Sigmoid colon (tissue), 7 donors: Measurements from ENCODE around the gene GIMAP5. TPM values are rescaled to one million over a fixed set of nuclear protein-coding genes. Genes with fewer than 3 reads are reported as not detected.

Experiments
- DNase-seq: peaks from one replicate; pipeline ENCODE4 v3.0.0-alpha.2; 2019
- H3K27ac ChIP-seq, 4 donors: fragments of 200-600 bp; sonication (generic); one replicate each; pipeline ENCODE4 v1.5.1; 2016 to 2019; ENCODE audit warnings: mild to moderate bottlenecking in 1 of 4
- H3K27me3 ChIP-seq, 3 donors: fragments of 200-600 bp; sonication (generic); one replicate each; pipeline ENCODE4 v1.5.1; 2019; ENCODE audit warnings: mild to moderate bottlenecking in 1 of 3
- H3K36me3 ChIP-seq, 4 donors: fragments of 200-600 bp; sonication (generic); one replicate each; pipeline ENCODE4 v1.5.1; 2016 to 2019
- H3K4me1 ChIP-seq, 4 donors: fragments of 200-600 bp; sonication (generic); one replicate each; pipeline ENCODE4 v1.5.1; 2017 to 2019
- H3K4me3 ChIP-seq, 4 donors: fragments of 200-600 bp; sonication (generic); one replicate each; pipeline ENCODE4 v1.5.1; 2017 to 2019; ENCODE audit warnings: mild to moderate bottlenecking in 2 of 4, moderate library complexity in 1 of 4
- H3K9me3 ChIP-seq, 4 donors: fragments of 200-600 bp in 3 of 4; sonication (generic) in 3 of 4; one replicate each; pipeline versions ENCODE4 v1.5.1 to v1.6.1; 2013 to 2019
- EP300 ChIP-seq, 4 donors: sonication (generic); formaldehyde crosslinking; IDR thresholded peaks; one replicate each; pipeline ENCODE4 v1.6.1; 2017; ENCODE audit warnings: antibody characterized with exemption in 4 of 4
- POLR2A ChIP-seq, 2 donors: fragments of 450-650 bp; IDR thresholded peaks; one replicate each; pipeline ENCODE4 v1.6.1; 2016; ENCODE audit warnings: antibody characterized with exemption in 2 of 2, mild to moderate bottlenecking in 2 of 2, moderate library complexity in 2 of 2
- POLR2AphosphoS5 ChIP-seq, 4 donors: sonication (generic); formaldehyde crosslinking; IDR thresholded peaks; one replicate each; pipeline ENCODE4 v1.6.1; 2017; ENCODE audit warnings: antibody characterized with exemption in 4 of 4
- WGBS, 2 donors: extraction: QIAGEN DNeasy Blood & Tissue Kit; methylation state at CpG; one replicate each; pipeline ENCODE4 v1.1.7; 2013; 5-methylcytosine and 5-hydroxymethylcytosine counted together
- intact Hi-C: fragments of 100-400 bp; cut with DNase I; formaldehyde crosslinking; loops from one replicate; pipeline ENCODE4 v1.15.1; 2023
- polyA plus RNA-seq, 3 donors: library from polyadenylated mRNA; stranded (reverse); fragments of 200-250 nt; gene quantifications; one replicate each; pipeline ENCODE4 v1.2.3, GENCODE V29; 2013
- total RNA-seq, 4 donors: library from RNA; depleted of rRNA; stranded (reverse); fragments of >200 nt; gene quantifications; one replicate each; pipeline ENCODE4 v1.1.0, GENCODE V29; 2016
- TF ChIP-seq, protein P1 (sequence below), 4 experiments: fragments of 450-650 bp in 3 of 4; fragments of 200-600 bp in 1 of 4; IDR thresholded peaks; one replicate each; pipeline ENCODE4 v1.5.1; 2016 to 2019; ENCODE audit warnings: antibody characterized with exemption in 4 of 4, mild to moderate bottlenecking in 3 of 4, moderate library complexity in 2 of 4
- donor health status: healthy with polysubstance abuse.
- donor health status: Bipolar disorder and iron deficiency.
- donor health status: healthy.

GIMAP5 gene
- total and polyA plus RNA-seq, 7 donors = 7.9 to 39.4 (median 17.7) TPM

DNA sequence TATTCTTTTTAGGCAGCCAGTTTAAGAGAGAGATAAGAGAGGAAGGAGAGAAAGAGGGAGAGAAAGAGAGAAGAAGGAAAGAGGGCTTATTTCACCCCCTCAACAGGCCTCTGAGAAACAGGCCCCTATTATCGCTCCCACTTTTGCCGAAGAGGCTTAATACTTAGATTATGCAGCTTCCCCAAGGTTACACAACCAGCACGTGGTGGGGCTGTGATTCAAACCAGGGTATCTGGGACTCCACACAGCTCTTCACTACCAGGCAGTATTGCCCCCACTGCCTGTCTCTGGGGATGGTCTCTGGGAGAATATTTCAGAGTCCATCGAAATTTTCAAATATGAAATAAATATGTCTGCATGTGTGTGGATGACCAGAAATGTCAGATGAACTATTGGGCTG, 17.8 kb upstream of the GIMAP5 start:
- no peaks in the 10 kb centered on the region for H3K27me3 ChIP-seq
- DNase-seq = no peak
- intact Hi-C loops = no loop called here
- H3K4me3 ChIP-seq = no peak overlapping the region
- no peaks in the 10 kb centered on the region for H3K4me1 ChIP-seq
- 80 to 83% methylated on average over 4 of the region's 4 CpGs for WGBS, 2 donors
- no peaks in the 10 kb centered on the region for H3K9me3 ChIP-seq
- TF ChIP-seq EP300 (IDR thresholded peaks at IDR 0.05) (no peak), POLR2AphosphoS5 (IDR thresholded peaks at IDR 0.05) (no peak), POLR2A (IDR thresholded peaks at IDR 0.05) (no peak)
- TF ChIP-seq, protein P1, sequence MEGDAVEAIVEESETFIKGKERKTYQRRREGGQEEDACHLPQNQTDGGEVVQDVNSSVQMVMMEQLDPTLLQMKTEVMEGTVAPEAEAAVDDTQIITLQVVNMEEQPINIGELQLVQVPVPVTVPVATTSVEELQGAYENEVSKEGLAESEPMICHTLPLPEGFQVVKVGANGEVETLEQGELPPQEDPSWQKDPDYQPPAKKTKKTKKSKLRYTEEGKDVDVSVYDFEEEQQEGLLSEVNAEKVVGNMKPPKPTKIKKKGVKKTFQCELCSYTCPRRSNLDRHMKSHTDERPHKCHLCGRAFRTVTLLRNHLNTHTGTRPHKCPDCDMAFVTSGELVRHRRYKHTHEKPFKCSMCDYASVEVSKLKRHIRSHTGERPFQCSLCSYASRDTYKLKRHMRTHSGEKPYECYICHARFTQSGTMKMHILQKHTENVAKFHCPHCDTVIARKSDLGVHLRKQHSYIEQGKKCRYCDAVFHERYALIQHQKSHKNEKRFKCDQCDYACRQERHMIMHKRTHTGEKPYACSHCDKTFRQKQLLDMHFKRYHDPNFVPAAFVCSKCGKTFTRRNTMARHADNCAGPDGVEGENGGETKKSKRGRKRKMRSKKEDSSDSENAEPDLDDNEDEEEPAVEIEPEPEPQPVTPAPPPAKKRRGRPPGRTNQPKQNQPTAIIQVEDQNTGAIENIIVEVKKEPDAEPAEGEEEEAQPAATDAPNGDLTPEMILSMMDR (IDR thresholded peaks at IDR 0.05) = no peak
- H3K36me3 ChIP-seq = no peaks in the 10 kb centered on the region
- H3K27ac ChIP-seq = no peak overlapping the region

DNA sequence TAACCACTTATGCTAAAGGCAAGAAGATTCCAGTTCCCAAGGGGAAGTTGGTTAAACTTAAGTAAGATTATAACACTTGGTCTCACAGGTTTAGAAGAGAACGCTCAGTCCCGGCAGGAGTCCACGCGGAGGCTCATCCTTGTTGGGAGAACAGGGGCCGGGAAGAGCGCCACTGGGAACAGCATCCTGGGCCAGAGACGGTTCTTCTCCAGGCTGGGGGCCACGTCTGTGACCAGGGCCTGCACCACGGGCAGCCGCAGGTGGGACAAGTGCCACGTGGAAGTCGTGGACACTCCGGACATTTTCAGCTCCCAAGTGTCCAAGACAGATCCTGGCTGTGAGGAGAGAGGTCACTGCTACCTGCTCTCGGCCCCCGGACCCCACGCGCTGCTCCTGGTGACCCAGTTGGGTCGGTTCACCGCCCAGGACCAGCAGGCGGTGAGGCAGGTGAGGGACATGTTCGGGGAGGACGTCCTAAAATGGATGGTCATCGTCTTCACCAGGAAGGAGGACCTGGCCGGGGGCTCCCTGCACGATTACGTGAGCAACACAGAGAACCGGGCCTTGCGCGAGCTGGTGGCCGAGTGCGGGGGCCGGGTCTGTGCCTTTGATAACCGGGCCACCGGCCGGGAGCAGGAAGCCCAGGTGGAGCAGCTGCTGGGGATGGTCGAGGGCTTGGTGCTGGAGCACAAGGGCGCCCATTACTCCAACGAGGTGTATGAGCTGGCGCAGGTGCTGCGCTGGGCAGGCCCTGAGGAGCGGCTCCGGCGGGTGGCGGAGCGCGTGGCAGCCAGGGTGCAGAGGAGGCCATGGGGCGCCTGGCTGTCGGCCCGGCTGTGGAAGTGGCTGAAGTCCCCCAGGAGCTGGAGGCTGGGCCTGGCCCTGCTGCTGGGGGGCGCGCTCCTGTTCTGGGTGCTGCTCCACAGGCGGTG, 17.0 kb upstream of the GIMAP5 start:
- Histone ChIP-seq H3K27ac (no peak overlapping the region), H3K36me3 (no peaks in the 10 kb centered on the region), H3K4me3 (no peak overlapping the region), H3K9me3 (no peaks in the 10 kb centered on the region), H3K27me3 (no peaks in the 10 kb centered on the region), H3K4me1 (no peaks in the 10 kb centered on the region)
- WGBS, 2 donors = 96% methylated on average over 52 of the region's 52 CpGs
- TF ChIP-seq EP300 (IDR thresholded peaks at IDR 0.05) = no peak
- TF ChIP-seq, protein P1 (IDR thresholded peaks at IDR 0.05) = no peak
- no peak for DNase-seq
- intact Hi-C loops = no loop called here

DNA sequence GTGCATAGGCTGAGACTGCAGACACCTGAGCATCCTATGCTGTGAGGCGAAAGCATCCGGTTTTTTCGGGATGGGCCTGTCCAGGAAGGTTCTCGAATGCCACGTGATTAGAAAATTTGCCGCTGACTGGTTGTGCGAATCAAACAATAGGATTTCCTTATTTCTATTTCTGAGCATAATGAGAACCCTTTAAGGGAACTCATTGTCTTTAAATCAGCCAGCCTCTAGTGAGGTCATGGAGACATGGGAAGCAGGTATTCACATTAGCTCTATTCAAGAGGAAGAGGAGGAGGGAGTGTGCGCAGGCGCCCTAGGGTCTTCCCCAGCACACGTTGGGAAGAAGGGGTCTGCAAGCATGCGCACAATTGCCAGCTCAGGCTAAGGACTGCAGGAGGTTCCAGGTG, 15.2 kb upstream of the GIMAP5 start:
- Histone ChIP-seq H3K27ac (peak overlapping the region in 1 of 4 donors; percentile 59), H3K4me3 (no peak overlapping the region)
- WGBS, 2 donors = 88% methylated on average over 11 of the region's 11 CpGs

DNA sequence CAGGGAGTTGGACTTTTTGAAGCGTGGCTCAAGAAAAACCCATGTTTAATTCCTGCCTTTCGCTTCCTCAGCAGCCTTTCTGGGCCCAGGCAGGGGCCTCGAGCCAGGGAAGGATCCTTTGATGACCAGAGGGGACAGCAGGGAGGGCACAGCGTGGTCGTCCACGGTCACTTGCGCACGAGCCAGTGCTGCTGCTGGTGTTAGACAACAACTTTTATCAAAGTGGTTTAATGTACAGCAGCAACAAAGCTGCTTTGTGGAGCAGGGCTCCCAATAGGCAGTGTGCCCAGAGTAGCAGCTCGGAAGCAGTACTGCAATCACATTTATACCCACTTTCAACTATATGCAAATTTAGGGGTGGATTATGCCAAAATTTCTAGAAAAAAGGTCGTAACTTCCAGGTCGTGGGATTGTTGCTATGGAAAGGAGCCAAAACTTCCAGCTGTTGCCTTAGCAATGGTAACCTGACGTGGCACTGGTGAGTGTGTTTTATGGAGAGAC, 14.7 kb upstream of the GIMAP5 start:
- H3K27me3 ChIP-seq = no peaks in the 10 kb centered on the region
- WGBS, 2 donors = 35 to 66% methylated on average over 12 of the region's 12 CpGs
- H3K4me3 ChIP-seq = no peak overlapping the region
- TF ChIP-seq, protein P1 (IDR thresholded peaks at IDR 0.05) = no peak
- TF ChIP-seq EP300 (IDR thresholded peaks at IDR 0.05) (no peak), POLR2AphosphoS5 (IDR thresholded peaks at IDR 0.05) (no peak), POLR2A (IDR thresholded peaks at IDR 0.05) (no peak)
- H3K36me3 ChIP-seq = no peaks in the 10 kb centered on the region
- no peak for DNase-seq
- peaks cover 0 to 5% (median 1%) of the 10 kb centered on the region in 4 donors for H3K9me3 ChIP-seq
- H3K27ac ChIP-seq = peak overlapping the region in 1 of 4 donors; percentile 59
- no peaks in the 10 kb centered on the region for H3K4me1 ChIP-seq
- intact Hi-C loops = no loop called here

More for the DNA sequence above, 15.2 kb upstream of the GIMAP5 start:
- Histone ChIP-seq H3K4me1 (no peaks in the 10 kb centered on the region), H3K9me3 (peaks cover 0 to 5% (median 0%) of the 10 kb centered on the region in 4 donors), H3K36me3 (no peaks in the 10 kb centered on the region), H3K27me3 (no peaks in the 10 kb centered on the region)
- intact Hi-C loops = no loop called here
- no peak for DNase-seq
- no peak for TF ChIP-seq POLR2A (IDR thresholded peaks at IDR 0.05)
- peak in 1 of 4 donors; percentile 22 for TF ChIP-seq POLR2AphosphoS5 (IDR thresholded peaks at IDR 0.05)
- TF ChIP-seq EP300 (IDR thresholded peaks at IDR 0.05) = no peak

DNA sequence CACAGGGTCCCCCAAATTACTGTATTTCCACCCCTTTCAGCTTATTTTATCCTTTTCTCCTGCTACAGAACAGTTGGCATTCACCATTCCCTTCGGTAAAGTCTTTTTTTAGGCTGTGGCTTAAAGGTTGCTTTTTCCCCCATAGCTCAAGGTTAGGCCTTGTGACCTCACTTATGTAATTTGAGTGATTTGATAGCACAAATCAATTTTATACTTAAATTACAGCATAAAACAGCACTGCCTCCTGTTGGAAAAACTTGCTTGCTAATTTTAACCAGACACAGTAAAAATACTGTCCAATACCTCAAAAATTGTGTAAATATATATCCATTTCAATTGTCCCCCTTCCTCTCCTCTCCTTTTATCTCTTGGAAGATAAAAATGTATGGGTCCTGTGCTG, 13.8 kb upstream of the GIMAP5 start:
- Histone ChIP-seq H3K27me3 (no peaks in the 10 kb centered on the region), H3K4me1 (no peaks in the 10 kb centered on the region), H3K4me3 (no peak overlapping the region), H3K9me3 (peaks cover 0 to 5% (median 1%) of the 10 kb centered on the region in 4 donors), H3K36me3 (no peaks in the 10 kb centered on the region), H3K27ac (no peak overlapping the region)
- TF ChIP-seq EP300 (IDR thresholded peaks at IDR 0.05) (no peak), POLR2AphosphoS5 (IDR thresholded peaks at IDR 0.05) (no peak), POLR2A (IDR thresholded peaks at IDR 0.05) (no peak)
- TF ChIP-seq, protein P1 (IDR thresholded peaks at IDR 0.05) = no peak
- intact Hi-C loops = no loop called here
- 81 to 89% methylated on average over 1 of the region's 1 CpG for WGBS, 2 donors
- no peak for DNase-seq
